DND-41 (cell line): ENCODE data around the gene GSTM5.
"Not testable (repeated sequence)": the region's sequence is repeated elsewhere in the genome, so short reads cannot be mapped to it uniquely, and the experiment has no call there.

Experiments
- ATAC-seq: fragments of 200-7000 bp; cut with Tn5 transposase; 3 replicates; pipeline ENCODE4 v1.9.1; 2021; ENCODE audit warnings: low read depth; ENCODE audit not compliant: insufficient read depth
- DNase-seq: peaks from one replicate; pipeline ENCODE4 v3.0.0-alpha.2; 2020
- H2AFZ ChIP-seq: 2 replicates; pipeline ENCODE4 v1.6.0; 2012; ENCODE audit warnings: low read depth, low read length
- H3K27ac ChIP-seq: 2 replicates; pipeline ENCODE4 v1.5.1; 2012; ENCODE audit warnings: low read length, inconsistent platforms
- H3K27me3 ChIP-seq: fragments of 200-600 bp; sonication (generic); 2 replicates; pipeline ENCODE4 v1.6.0; 2012; ENCODE audit warnings: low read length, mild to moderate bottlenecking, inconsistent platforms; ENCODE audit not compliant: insufficient read depth, poor library complexity
- H3K36me3 ChIP-seq: 2 replicates; pipeline ENCODE4 v1.5.1; 2012; ENCODE audit warnings: low read length, inconsistent platforms; ENCODE audit not compliant: insufficient read depth
- H3K4me1 ChIP-seq: 2 replicates; pipeline ENCODE4 v1.5.1; 2012; ENCODE audit warnings: mild to moderate bottlenecking, low read length; ENCODE audit not compliant: insufficient read depth
- H3K4me2 ChIP-seq: 2 replicates; pipeline ENCODE4 v1.6.0; 2012; ENCODE audit warnings: mild to moderate bottlenecking, moderate library complexity, low read length, inconsistent platforms; ENCODE audit not compliant: insufficient read depth
- H3K4me3 ChIP-seq, 2 experiments: fragments of 200-600 bp in 1 of 2; shearing (Covaris generic) in 1 of 2; 2 replicates each; pipeline ENCODE4 v1.5.1; 2012 to 2016; ENCODE audit warnings: inconsistent platforms in 2 of 2, low read length in 2 of 2, mild to moderate bottlenecking in 2 of 2, low read depth in 1 of 2, moderate library complexity in 1 of 2
- H3K79me2 ChIP-seq: 2 replicates; pipeline ENCODE4 v1.6.0; 2012; ENCODE audit warnings: low read length, inconsistent platforms; ENCODE audit not compliant: insufficient read depth
- H3K9ac ChIP-seq: 2 replicates; pipeline ENCODE4 v1.6.0; 2012; ENCODE audit warnings: low read depth, mild to moderate bottlenecking, inconsistent platforms, low read length, moderate library complexity
- H3K9me3 ChIP-seq: 2 replicates; pipeline ENCODE4 v1.5.1; 2012; ENCODE audit warnings: low read length, moderate library complexity, mild to moderate bottlenecking, inconsistent platforms; ENCODE audit not compliant: insufficient read depth, severe bottlenecking
- H4K20me1 ChIP-seq: 2 replicates; pipeline ENCODE4 v1.6.0; 2012; ENCODE audit warnings: low read length; ENCODE audit not compliant: insufficient read depth
- CTCF ChIP-seq: IDR thresholded peaks from 2 replicates; pipeline ENCODE4 v1.5.1; 2012; ENCODE audit warnings: borderline replicate concordance, low read length, moderate library complexity, mild to moderate bottlenecking; ENCODE audit not compliant: poor library complexity, severe bottlenecking; ENCODE audit errors: extremely low read depth
- EZH2 ChIP-seq: IDR thresholded peaks from 3 replicates; pipeline ENCODE4 v1.6.1; 2012; ENCODE audit warnings: borderline replicate concordance, low read depth, mild to moderate bottlenecking, moderate library complexity, low read length, inconsistent platforms; ENCODE audit not compliant: severe bottlenecking

GSTM5 gene

GRCh38 chr1:109711593-109712320 lies at the start of gene GSTM5:
Gene GSTM5 (plus strand): TSS chr1:109712251. CDS start chr1:109712313, 62 bp downstream.
- H3K36me3 ChIP-seq, H3K4me2 ChIP-seq, H3K27me3 ChIP-seq, H4K20me1 ChIP-seq, H3K9me3 ChIP-seq, H3K27ac ChIP-seq, ATAC-seq, H3K4me1 ChIP-seq, H3K9ac ChIP-seq, H3K79me2 ChIP-seq, H2AFZ ChIP-seq, H3K4me3 ChIP-seq, DNase-seq: not testable (repeated sequence)

GRCh38 chr1:109664671-109665070 lies 47.4 kb upstream of the GSTM5 start:
- no peak overlapping the region for H2AFZ ChIP-seq
- no peak overlapping the region for H3K27ac ChIP-seq
- H3K36me3 ChIP-seq: no peaks in the 10 kb centered on the region
- H3K79me2 ChIP-seq: no peaks in the 10 kb centered on the region
- H3K4me2 ChIP-seq: no peak overlapping the region
- peaks cover 13% of the 10 kb centered on the region for H3K4me1 ChIP-seq
- DNase-seq (no peak), ATAC-seq (no peak)
- no peak overlapping the region for H3K9ac ChIP-seq
- H3K9me3 ChIP-seq: no peaks in the 10 kb centered on the region
- no peaks in the 10 kb centered on the region for H3K27me3 ChIP-seq
- no peaks in the 10 kb centered on the region for H4K20me1 ChIP-seq
- no peak overlapping the region for H3K4me3 ChIP-seq
- no peak for TF ChIP-seq EZH2
- no peak for TF ChIP-seq CTCF

GRCh38 chr1:109667452-109668122 lies 44.5 kb upstream of the GSTM5 start, which contains the start of gene GSTM2:
Gene GSTM2 (plus strand): TSS chr1:109668057. CDS start chr1:109668116, 59 bp downstream.
- no peaks in the 10 kb centered on the region for H3K79me2 ChIP-seq
- no peak within 1 kb of the TSS for H3K27ac ChIP-seq
- peak within 1 kb of the TSS; percentile 46 for H3K9ac ChIP-seq
- H3K9me3 ChIP-seq: no peaks in the 10 kb centered on the region
- no peak for TF ChIP-seq EZH2
- no peak for TF ChIP-seq CTCF
- H4K20me1 ChIP-seq: no peaks in the 10 kb centered on the region
- H3K36me3 ChIP-seq: no peaks in the 10 kb centered on the region
- H3K4me1 ChIP-seq: peaks cover 13% of the 10 kb centered on the region
- H3K4me3 ChIP-seq: peak within 1 kb of the TSS in 1 of 2 experiments; percentile 54; a peak in 2 of 4 replicates
- H3K27me3 ChIP-seq: no peaks in the 10 kb centered on the region
- DNase-seq (peak; percentile 91), ATAC-seq (peak; percentile 100)
- peak within 1 kb of the TSS; percentile 50 for H2AFZ ChIP-seq
- H3K4me2 ChIP-seq: peak within 1 kb of the TSS; percentile 65

GRCh38 chr1:109668123-109668775 lies 43.8 kb upstream of the GSTM5 start:
- peaks cover 13% of the 10 kb centered on the region for H3K4me1 ChIP-seq
- peak overlapping the region; percentile 65 for H3K4me2 ChIP-seq
- H3K79me2 ChIP-seq: no peaks in the 10 kb centered on the region
- peak overlapping the region; percentile 46 for H3K9ac ChIP-seq
- ATAC-seq (peak; percentile 64), DNase-seq (no peak)
- H3K4me3 ChIP-seq: peak overlapping the region in 1 of 2 experiments; percentile 54; a peak in 2 of 4 replicates
- H2AFZ ChIP-seq: peak overlapping the region; percentile 38
- no peaks in the 10 kb centered on the region for H3K9me3 ChIP-seq
- TF ChIP-seq EZH2 (no peak), CTCF (no peak)
- no peaks in the 10 kb centered on the region for H4K20me1 ChIP-seq
- no peaks in the 10 kb centered on the region for H3K36me3 ChIP-seq
- no peaks in the 10 kb centered on the region for H3K27me3 ChIP-seq
- H3K27ac ChIP-seq: no peak overlapping the region
